GM10847 (cell line): Measurements from ENCODE around the gene SLC15A3.

Experiments used
- POLR2A ChIP-seq: IDR thresholded peaks from 2 replicates; pipeline ENCODE4 v1.6.1; 2011; ENCODE audit not compliant: insufficient read length; ENCODE audit errors: extremely low read depth

SLC15A3 gene

GRCh38 chr11:60951904-60952741, at the start of gene SLC15A3:
Gene SLC15A3 (minus strand): TSS chr11:60952176. CDS start chr11:60951551, 625 bp downstream.
- peak; percentile 37 for TF ChIP-seq POLR2A

DNA sequence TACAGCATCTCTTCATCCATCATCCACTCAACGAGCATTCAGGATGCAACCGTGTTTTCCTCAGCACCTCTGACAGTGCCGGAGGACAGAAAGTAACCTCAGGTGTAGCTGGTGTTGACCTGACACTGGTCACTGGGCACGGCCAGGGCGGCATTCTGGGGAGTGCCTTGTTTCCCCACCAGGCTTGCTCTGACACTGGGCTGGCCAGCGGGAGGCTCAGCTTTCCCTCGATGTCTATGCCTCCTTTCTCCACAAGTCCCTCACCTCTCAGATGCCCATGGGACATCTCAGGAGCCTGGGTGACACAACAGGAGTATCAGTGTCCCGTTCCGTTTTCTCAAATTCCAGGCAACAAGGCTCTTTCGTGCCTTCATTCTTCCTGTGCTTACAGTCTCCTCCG, 48.5 kb upstream of the SLC15A3 start:
- TF ChIP-seq POLR2A: no peak

DNA sequence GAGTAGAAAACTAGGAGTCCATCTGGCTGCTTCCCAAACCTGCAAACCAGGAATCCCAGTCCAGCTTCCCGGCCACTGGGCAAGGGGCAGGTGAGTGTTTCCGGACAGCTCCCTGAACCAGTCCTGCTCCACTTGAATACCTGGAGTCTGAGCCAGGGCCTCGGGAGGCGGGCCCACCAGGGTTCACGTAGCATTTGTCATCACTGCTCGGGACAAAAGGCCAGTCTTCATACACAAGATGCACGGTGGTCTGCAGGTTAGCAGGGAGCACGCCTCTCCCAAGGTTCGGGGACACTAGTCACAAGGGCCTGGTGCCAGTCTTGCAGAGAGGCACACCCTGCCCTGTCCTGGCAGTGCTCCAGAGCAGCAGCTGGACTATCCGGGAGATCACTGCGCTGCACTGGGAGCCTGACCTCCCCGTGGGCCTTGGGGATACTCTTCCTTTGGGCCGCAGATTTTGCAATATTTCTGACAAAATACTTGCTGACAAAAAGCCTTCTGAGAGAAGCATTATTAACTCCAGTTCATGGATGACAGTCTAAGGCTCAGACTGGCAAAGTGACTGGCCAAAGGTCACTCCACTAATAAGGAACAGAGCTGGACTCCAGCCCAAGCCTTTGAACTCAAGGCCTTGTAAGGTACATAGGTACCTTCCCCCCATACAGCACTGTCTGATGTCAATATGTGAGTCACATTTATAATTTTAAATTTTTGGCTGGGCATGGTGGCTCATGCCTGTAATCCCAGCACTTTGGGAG, 44.6 kb upstream of the SLC15A3 start:
- no peak for TF ChIP-seq POLR2A

GRCh38 chr11:60995798-60996197, 43.8 kb upstream of the SLC15A3 start:
- TF ChIP-seq POLR2A: no peak

DNA sequence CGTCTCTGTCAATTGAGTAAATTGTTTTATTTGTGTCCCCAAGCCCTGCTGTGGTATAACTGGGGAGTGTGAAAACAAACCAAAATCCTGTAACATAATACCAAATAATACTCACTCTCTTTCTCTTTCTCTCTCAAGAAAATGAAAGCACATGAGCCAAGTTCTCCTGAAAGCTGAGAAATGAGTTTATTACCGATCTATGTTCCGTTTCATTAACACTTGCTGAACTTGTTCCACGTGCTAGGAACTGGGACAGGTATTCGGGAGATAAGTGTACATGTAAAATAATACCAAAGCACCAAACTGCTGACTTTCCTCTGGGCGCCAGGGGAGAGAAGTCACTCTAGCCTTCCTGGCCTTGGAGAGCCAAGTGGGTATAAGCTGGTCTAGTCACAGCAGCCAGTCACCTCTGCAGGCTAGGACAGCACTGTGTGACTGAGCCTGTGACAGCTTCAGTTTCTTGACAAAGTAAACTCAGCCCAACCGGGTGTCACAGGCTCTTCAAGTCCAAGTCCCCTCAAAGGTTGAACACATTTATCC, 42.6 kb upstream of the SLC15A3 start:
- TF ChIP-seq POLR2A: no peak

DNA sequence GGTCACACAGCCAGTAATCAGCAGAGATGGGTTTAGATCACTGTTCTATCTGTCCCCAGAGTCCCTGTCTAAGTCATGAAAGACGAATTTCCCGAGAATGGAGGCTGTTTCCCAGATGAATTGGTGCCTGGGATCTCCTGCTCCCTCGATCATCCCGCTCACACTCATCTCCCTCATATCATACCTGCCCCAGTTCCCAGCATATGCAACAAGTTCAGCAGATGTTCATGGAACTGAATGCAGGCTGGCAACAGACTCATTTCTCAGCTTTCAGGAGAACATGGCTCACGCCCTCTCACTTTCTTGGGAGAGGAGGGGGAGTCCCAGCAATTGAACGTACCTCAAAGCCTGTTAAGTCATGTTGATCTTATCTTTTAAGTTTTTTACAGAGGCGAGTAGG, 41.6 kb upstream of the SLC15A3 start:
- no peak for TF ChIP-seq POLR2A

DNA sequence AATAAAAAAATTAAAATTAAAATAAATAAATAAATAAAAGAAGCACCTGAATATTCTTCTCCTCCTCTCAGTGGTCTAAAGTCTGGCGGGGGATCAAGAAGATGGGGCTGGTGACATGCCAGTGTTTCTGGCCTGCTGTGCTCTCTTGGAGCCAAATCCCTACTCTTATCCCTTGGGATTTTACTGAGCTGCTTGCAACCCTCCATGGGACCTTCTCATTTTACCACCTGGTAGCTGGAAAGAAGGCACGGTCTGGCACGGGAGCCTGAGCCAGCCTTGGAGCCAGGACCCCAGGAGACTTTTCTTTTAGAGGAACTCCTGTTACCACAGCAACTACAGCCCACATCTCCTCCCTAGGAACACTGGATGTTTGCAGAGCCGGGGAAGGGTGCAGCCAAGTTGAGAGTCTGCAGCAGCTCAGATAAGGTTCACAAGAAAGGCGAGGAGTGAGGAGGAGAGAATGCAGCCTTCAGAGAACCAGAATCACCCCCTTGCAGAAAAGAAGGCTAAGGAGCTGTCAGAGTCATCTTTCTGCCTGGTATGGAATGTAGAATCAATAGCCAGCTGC, 41.0 kb upstream of the SLC15A3 start:
- no peak for TF ChIP-seq POLR2A

DNA sequence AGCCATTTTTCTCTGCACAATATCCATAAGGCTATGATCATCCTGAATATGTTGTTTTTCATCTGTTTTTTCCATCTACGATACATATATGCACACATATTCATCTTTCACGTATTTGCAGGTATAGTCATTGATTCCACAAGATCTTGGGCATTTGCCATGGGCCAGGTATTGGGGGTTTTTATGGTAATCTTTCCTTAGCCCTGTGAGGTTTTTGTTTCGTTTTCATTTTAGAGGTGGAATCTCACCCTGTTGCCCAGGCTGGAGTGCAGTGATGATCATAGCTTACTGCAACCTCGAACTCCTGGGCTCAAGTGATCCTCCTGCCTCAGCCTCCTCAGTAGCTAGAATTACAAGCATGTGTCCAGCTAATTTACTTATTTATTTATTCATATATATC, 39.5 kb upstream of the SLC15A3 start:
- TF ChIP-seq POLR2A: no peak

GRCh38 chr11:60989093-60989650, 37.2 kb upstream of the SLC15A3 start:
- TF ChIP-seq POLR2A: no peak

GRCh38 chr11:60988658-60989057, 36.7 kb upstream of the SLC15A3 start:
- TF ChIP-seq POLR2A: no peak

DNA sequence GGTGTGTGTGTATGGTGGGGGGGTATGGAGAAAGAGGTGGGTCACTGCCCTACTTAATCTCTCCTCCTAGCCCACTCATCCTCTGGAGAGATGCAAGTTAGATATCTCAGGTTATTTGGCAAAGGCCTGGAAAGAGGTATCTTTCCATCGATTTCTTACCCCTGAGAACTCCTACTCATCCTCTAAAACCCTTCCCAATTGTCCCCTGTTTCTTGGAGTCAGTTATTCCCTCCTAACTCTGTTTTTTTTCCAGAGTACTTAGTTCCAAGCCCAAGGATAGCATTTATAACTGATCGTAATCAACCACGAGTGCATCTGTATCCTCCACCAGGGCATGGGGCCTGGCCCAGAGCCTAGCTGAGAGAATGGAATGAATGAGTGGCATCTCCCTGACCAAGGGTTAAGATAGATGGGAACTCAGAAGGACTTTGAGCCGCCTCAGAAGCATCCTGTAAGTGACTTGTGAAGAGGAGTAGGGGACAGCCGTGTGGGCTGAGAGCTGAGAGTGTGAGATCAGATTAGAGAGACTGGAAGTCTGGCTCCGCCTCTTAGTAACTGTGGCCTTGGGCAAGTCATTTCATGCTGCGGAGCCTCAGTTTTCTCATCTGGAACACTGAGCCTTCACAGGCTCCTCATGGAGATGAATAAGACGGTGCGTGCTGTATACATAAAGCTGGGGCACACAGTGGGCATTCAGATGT, 35.8 kb upstream of the SLC15A3 start:
- no peak for TF ChIP-seq POLR2A

GRCh38 chr11:60985991-60986915, 34.3 kb upstream of the SLC15A3 start:
- no peak for TF ChIP-seq POLR2A

- no peak for TF ChIP-seq POLR2A
These were observed 33.5 kb upstream of the SLC15A3 start for GRCh38 chr11:60985501-60985900.

- TF ChIP-seq POLR2A: no peak
These were observed 32.7 kb upstream of the SLC15A3 start for GRCh38 chr11:60984636-60985035.
